Suppressor macrophage treated with lipopolysaccharide for 1 hour (primary cell): ENCODE data around the gene RTN4RL2.

Experiments used
- DNase-seq, 3 donors: peaks; one replicate each; pipeline ENCODE4 v3.0.0-alpha.2; 2020 to 2022

Gene RTN4RL2

DNA sequence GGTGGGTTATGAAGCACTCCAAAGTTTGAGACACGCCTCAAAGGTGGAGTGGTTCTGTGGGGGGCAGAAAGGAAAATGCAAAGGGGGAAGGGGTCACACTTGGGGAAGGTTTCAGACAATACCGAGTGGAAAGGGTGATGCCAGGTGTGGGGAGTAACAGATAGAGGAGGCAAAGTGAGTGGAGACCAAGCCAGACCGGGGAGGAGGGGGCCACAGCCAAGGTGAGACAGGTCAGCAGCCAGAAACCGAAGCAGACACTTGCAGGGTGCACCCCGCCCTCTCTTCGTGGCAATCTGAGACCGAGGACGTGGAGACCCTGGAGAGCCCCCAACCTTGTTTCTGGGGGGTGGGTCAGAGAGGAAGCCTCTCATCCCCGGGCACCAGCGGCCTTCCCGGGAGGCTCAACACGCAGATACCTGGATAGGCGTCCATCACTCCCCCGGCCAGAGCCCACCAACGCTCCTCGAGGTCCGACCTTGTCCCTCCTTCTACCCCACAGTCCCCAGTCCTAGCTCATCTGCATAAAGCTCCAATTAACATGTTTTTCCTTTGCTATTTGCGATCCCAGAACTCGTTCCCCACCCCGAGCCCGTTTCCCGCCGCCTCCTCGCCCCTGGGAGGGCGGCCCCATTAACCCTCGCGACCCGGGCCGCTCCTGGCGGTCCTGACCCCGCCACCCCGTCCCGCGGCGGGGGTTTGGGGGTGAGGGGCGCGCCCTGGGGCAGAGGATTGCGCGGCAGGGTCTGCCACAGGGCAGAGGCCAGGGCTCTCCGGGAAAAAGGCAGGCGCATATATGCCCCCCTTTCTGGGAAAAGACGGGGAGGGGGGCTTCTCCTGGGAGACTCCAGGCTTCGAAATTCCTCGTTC, 21.8 kb downstream of the RTN4RL2 start:
- DNase-seq, result no peak

DNA sequence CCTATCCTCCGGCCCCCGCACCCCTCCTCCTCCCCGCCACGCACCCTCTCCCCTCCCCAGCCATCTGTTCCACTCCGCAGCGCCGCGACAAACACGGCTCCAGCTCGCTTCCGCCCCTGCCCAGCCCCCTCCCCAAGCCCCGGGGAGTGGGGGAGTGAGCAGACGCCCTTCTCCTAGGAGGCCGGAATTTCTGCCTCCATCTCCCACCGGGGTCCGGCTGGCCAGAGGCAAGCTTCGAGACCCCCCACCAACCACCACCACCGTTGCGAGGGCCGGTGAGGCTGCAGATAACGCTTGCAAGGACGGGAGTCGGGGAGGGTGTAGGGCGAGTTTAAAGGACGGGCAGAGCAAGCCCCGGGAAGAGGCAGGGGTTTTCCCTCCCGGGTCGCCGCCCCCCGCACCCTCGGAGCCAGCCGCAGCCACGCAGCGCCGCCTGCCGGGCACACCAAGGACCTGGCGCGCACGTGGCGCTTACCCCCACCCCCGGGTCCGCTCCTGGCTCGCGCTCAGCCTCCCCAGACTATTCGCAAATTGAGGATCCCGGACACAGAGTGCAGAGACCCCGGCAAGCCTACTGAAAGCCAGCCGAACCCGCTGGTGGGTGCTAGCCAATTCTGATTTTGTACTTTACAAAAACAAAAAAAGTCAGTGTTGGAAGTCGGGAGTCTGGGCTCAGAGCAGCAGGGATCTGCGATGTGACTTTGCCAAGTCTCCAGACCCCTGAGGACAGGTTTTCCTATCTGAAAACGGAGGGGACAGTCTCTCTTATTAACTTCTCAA, 22.6 kb downstream of the RTN4RL2 start:
- DNase-seq, result peak; percentile 67 to 89 (median 73)

DNA sequence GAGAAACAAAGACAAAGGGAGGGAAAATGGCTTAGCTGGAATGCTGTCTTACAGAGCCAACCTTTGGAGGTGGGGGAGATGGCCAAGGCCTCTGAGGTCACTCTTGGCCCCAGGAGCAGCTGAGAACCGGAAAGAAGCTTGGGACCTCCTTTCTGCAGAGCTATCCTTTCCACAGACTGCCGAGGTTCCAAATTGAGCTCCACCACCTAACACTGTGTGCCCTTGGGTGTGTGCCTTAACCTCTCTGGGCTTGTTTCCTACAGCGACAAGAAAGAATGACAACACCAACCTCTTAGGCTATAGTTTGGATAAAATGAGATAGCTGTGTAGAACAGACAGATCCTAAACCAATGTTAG, 23.2 kb downstream of the RTN4RL2 start:
- DNase-seq, result no peak

- DNase-seq, result peak; percentile 59 to 67 (median 66)
These were observed 23.9 kb downstream of the RTN4RL2 start for GRCh38 chr11:57484141-57484710.

GRCh38 chr11:57485217-57485990, 25.1 kb downstream of the RTN4RL2 start:
- peak; percentile 86 to 95 (median 92) for DNase-seq

- no peak for DNase-seq
These were observed 26.9 kb downstream of the RTN4RL2 start for GRCh38 chr11:57487021-57487778.

GRCh38 chr11:57487920-57488659, 27.8 kb downstream of the RTN4RL2 start:
- DNase-seq, result peak in 1 of 3 donors; percentile 19

- DNase-seq, result peak; percentile 59 to 72 (median 63)
These were observed 30.3 kb downstream of the RTN4RL2 start for GRCh38 chr11:57490456-57491248.

GRCh38 chr11:57491371-57492061, 31.2 kb downstream of the RTN4RL2 start:
- DNase-seq, result peak; percentile 66 to 84 (median 74)

- DNase-seq, result peak in 2 of 3 donors; percentile 39 to 40
These were observed 33.5 kb downstream of the RTN4RL2 start for GRCh38 chr11:57493507-57494503.

DNA sequence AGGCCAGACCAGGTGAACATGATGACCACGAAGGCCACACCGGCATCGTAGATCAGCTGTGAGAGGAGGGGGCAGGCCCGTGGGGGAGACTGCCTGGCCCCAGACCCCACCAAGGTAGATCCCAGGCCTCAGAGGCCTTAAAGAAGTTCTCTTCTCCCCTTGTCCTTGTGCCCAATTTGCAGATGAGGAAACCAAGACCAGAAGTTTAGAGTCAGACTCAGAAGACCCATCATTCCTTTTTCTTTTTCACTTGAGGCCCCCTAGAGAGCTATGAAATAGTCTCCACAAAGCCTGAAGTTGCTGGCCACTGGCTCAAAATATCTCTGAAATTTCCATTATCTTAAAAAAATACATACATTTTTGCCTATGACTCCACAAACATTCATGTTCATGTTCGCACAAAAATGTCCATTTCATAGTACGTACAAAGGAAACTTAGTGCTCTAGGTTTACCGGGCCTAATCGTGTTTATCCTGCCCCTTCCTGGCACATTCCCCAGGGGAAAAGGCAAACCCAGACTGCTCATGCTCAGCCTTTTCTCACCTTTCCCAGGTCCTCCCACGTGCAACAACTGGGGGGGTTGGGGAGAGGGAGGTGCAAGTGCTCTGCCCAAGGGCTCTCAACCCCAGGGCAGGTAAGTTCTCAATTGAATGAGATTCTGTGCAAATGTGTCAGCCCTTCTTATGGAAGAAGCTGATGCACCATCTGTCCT, 35.9 kb downstream of the RTN4RL2 start:
- DNase-seq, result no peak

DNA sequence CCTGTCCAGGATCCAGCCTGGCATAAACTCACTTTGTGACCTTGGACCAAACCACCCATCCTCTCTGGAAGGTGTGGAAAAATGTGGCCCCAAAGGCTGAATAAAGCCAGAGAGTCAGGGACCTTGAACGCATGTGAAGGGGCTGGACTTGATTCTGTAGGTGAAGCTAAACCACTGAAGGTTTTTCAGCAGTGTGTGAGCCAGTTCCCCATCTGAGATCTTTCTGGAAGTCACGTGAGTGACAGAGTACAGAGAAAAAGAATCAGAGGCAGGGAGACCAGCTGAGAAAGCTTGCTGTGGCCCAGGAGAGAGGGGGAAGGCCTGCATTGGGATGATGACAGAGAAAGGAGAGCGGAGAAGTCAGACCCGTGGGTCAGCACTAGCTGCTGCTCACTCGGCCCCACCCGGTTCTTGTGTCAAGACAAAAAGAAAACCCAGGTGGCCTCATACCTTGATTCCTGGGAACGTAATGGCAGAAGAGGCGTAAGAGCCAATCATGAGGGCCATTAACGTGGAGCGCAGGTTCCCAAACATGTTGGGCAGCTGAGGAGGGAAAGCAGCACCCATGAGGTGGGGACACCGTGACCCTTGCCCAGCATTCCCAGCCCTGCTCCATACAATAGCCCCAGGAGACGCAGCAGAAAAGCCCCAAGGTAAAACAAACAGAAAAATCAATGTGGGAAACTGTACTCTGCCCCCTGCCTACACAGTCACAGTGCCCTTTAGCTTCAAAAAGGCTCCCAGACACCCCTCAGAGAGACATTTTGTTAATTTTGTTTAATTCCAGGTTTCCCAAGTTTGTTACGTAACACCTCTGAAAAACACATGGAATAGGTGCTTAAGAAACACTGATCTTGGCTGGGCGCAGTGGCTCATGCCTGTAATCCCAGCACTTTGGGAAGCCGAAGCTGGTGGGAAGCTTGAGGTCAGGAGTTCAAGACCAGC, 37.2 kb downstream of the RTN4RL2 start:
- no peak for DNase-seq

- DNase-seq, result no peak
These were observed 38.2 kb downstream of the RTN4RL2 start for GRCh38 chr11:57498540-57498939.

DNA sequence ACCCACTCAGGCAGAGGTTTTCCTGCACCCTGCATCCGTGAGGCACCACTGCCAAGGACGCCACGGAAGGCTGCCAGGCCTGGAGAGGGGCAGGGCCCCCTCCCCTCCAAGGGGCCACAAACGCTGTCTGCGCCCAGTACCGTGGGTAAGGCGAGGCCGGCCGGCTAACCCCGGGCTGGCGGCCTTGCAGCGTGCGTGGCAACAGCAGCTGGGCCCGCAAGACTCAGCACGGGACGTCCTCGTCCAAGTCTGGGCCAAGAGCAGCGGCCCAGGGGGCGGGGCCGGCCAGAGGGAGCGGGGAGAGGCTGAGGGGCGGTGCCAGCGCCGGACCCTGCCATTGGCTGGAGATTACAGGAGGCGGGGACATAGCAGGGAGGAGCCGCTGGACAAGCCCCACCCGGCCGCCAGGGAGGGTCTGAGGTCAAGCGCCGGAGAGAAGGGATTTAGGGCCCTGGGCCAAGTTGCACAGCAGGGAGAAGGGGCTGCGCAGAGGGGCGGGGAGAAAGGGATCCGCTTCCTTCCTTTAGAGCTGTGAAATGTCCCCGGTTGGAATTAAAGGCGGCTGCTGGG, 39.2 kb downstream of the RTN4RL2 start:
- peak; percentile 89 to 92 (median 90) for DNase-seq

DNA sequence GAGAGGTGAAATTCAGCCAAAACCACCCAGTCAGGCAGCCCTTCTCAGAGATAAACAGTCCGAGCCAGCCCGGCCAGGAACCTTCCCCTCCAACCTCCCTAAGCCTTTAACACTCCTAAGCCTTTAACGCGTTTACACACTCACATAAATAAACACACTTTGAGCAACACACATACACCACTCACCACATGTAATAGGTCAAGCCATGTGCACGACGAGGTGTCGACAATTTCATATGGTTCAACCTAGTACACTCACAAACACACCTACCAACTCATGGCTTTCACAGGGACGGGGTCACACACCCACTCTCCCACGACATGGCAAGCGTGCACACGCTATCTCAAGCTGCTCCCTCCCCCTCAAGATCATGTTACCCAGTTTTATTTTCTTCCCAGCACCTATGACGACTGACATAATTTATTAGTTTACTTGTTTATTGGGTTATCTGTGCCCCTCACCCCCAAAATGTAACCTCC, 39.7 kb downstream of the RTN4RL2 start:
- no peak for DNase-seq

DNA sequence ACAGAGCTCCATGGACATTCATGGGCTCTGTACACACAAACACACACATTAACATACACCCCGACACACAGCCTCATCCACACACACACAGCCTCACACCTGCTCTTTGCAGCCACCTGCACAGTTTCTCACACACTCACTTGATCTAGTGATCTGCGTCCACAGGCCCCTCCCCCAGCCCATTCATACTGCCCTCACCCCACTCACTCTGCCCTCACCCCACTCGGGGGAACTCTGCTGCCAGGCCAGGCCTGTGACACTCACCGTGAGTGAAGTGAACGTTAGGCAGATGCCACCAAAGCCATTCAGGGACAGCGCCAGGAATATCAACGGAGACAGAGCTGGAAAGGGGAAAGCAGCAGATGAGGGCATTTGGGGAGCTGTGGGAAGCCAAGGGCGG, 40.2 kb downstream of the RTN4RL2 start:
- DNase-seq, result no peak
